SK-N-SH treated with all-trans-retinoic acid at 6 μM for 48 hours (cell line): ENCODE measurements around the gene PGBD4.

Source experiments
- ATAC-seq: fragments of 200-7000 bp; cut with Tn5 transposase; 3 replicates; pipeline ENCODE4 v1.9.1; 2020; ENCODE audit warnings: mild to moderate bottlenecking, moderate library complexity
- BACH2 ChIP-seq: fragments of 250-450 bp; sonication (Bioruptor Pico); IDR thresholded peaks from 2 replicates; pipeline ENCODE4 v1.9.0; 2021; ENCODE audit warnings: mild to moderate bottlenecking, borderline replicate concordance
- ESRRG ChIP-seq: fragments of 250-450 bp; sonication (Bioruptor Pico); IDR thresholded peaks from 2 replicates; pipeline ENCODE4 v1.6.1; 2021; ENCODE audit warnings: mild to moderate bottlenecking
- GLIS3 ChIP-seq: fragments of 250-450 bp; sonication (Bioruptor Pico); IDR thresholded peaks from 2 replicates; pipeline ENCODE4 v1.5.0; 2020; ENCODE audit warnings: mild to moderate bottlenecking, moderate library complexity
- OSR1 ChIP-seq: fragments of 250-450 bp; sonication (Bioruptor Pico); IDR thresholded peaks from 2 replicates; pipeline ENCODE4 v1.8.0; 2022; ENCODE audit warnings: moderate library complexity, mild to moderate bottlenecking, inconsistent platforms
- PPARA ChIP-seq: fragments of 250-450 bp; sonication (Bioruptor Pico); IDR thresholded peaks from 2 replicates; pipeline ENCODE4 v1.5.0; 2020; ENCODE audit warnings: mild to moderate bottlenecking, borderline replicate concordance
- RARB ChIP-seq: fragments of 250-450 bp; sonication (Bioruptor Pico); IDR thresholded peaks from 2 replicates; pipeline ENCODE4 v1.8.0; 2021; ENCODE audit warnings: mild to moderate bottlenecking, moderate library complexity
- SNAI2 ChIP-seq: fragments of 250-450 bp; sonication (Bioruptor Pico); IDR thresholded peaks from 2 replicates; pipeline ENCODE4 v1.5.0; 2020; ENCODE audit warnings: mild to moderate bottlenecking, moderate library complexity
- TCF4 ChIP-seq: fragments of 250-450 bp; sonication (Bioruptor Pico); IDR thresholded peaks from 2 replicates; pipeline ENCODE4 v1.8.0; 2021; ENCODE audit warnings: mild to moderate bottlenecking, moderate library complexity, borderline replicate concordance
- TOX ChIP-seq: fragments of 250-450 bp; sonication (Bioruptor Pico); IDR thresholded peaks from 2 replicates; pipeline ENCODE4 v1.8.0; 2021; ENCODE audit warnings: mild to moderate bottlenecking, moderate library complexity, borderline replicate concordance
- ZFP3 ChIP-seq: fragments of 250-450 bp; sonication (Bioruptor Pico); IDR thresholded peaks from 2 replicates; pipeline ENCODE4 v1.5.0; 2020; ENCODE audit warnings: mild to moderate bottlenecking, moderate library complexity
- ZFP30 ChIP-seq: fragments of 450-650 bp; formaldehyde crosslinking; IDR thresholded peaks from 2 replicates; pipeline ENCODE4 v1.5.0; 2022; ENCODE audit warnings: mild to moderate bottlenecking, moderate library complexity
- ZNF565 ChIP-seq: fragments of 450-650 bp; formaldehyde crosslinking; conservative IDR thresholded peaks from 2 replicates; pipeline ENCODE4 v1.5.0; 2020; ENCODE audit warnings: low read depth, mild to moderate bottlenecking, moderate library complexity
- ZNF70 ChIP-seq: fragments of 450-650 bp; formaldehyde crosslinking; IDR thresholded peaks from 2 replicates; pipeline ENCODE4 v1.5.0; 2020; ENCODE audit warnings: mild to moderate bottlenecking, moderate library complexity
- ZNF8 ChIP-seq: fragments of 450-650 bp; formaldehyde crosslinking; IDR thresholded peaks from 2 replicates; pipeline ENCODE4 v1.5.0; 2020; ENCODE audit warnings: mild to moderate bottlenecking, moderate library complexity
- TF ChIP-seq, protein P1 (sequence below): fragments of 250-450 bp; sonication (Bioruptor Pico); IDR thresholded peaks from 2 replicates; pipeline ENCODE4 v1.5.0; 2020; ENCODE audit warnings: mild to moderate bottlenecking, moderate library complexity
- TF ChIP-seq, protein P2 (sequence below): fragments of 250-450 bp; sonication (Bioruptor Pico); IDR thresholded peaks from 2 replicates; pipeline ENCODE4 v1.5.1; 2020; ENCODE audit warnings: low read depth, mild to moderate bottlenecking, moderate library complexity
- TF ChIP-seq, protein P3 (sequence below): fragments of 250-450 bp; sonication (Bioruptor Pico); IDR thresholded peaks from 2 replicates; pipeline ENCODE4 v1.8.0; 2020; ENCODE audit warnings: mild to moderate bottlenecking, moderate library complexity, borderline replicate concordance
- TF ChIP-seq, protein P4 (sequence below): fragments of 250-450 bp; sonication (Bioruptor Pico); IDR thresholded peaks from 2 replicates; pipeline ENCODE4 v1.8.0; 2021; ENCODE audit warnings: low read depth, mild to moderate bottlenecking, moderate library complexity, borderline replicate concordance

The PGBD4 gene

DNA sequence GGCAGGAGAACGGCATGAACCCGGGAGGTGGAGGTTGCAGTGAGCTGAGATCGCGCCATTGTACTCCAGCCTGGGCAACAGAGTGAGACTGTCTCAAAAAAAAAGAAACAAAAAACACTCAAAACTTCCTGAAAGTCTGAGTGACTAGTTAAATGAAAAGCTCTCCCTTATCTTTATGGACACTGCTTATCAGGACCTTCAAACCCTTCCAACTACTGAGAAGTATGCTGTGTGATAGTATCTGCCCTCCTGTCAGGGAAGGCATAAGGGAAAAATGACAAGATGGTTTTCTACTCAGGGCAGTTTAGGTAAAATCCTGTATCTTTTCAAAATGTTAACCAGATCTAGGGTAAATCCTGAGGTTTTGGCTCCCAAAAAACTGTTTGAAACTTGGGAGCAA is 22.0 kb upstream of the PGBD4 start (continued):
- no peak for TF ChIP-seq BACH2
- no peak for TF ChIP-seq RARB (CRISPR knock-in tag)
- no peak for TF ChIP-seq ZFP3 (CRISPR knock-in tag)

DNA sequence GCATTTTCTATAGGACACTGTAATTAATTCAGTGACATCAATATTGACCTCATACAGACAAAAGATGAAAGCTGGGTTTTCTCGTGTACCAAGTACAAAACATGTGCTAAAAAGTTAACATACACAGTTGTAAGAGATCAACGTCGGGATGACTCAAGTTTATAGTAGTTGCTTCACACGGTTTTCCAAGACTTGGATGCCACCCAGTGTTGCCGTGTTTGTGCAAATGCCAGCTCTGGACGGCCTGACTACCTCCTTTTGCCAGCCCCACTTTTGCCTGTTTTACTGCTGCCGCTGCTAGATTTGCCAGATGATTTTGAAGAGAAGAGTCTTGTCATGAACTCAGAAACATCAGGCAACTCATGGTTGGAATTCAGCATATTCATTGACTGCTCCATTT is 17.8 kb upstream of the PGBD4 start:
- TF ChIP-seq ZFP30 (CRISPR knock-in tag) = no peak
- TF ChIP-seq ZNF565 = no peak
- TF ChIP-seq SNAI2 (CRISPR knock-in tag) = no peak
- TF ChIP-seq, protein P1, sequence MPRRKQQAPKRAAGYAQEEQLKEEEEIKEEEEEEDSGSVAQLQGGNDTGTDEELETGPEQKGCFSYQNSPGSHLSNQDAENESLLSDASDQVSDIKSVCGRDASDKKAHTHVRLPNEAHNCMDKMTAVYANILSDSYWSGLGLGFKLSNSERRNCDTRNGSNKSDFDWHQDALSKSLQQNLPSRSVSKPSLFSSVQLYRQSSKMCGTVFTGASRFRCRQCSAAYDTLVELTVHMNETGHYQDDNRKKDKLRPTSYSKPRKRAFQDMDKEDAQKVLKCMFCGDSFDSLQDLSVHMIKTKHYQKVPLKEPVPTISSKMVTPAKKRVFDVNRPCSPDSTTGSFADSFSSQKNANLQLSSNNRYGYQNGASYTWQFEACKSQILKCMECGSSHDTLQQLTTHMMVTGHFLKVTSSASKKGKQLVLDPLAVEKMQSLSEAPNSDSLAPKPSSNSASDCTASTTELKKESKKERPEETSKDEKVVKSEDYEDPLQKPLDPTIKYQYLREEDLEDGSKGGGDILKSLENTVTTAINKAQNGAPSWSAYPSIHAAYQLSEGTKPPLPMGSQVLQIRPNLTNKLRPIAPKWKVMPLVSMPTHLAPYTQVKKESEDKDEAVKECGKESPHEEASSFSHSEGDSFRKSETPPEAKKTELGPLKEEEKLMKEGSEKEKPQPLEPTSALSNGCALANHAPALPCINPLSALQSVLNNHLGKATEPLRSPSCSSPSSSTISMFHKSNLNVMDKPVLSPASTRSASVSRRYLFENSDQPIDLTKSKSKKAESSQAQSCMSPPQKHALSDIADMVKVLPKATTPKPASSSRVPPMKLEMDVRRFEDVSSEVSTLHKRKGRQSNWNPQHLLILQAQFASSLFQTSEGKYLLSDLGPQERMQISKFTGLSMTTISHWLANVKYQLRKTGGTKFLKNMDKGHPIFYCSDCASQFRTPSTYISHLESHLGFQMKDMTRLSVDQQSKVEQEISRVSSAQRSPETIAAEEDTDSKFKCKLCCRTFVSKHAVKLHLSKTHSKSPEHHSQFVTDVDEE = no peak
- ATAC-seq = no peak

DNA sequence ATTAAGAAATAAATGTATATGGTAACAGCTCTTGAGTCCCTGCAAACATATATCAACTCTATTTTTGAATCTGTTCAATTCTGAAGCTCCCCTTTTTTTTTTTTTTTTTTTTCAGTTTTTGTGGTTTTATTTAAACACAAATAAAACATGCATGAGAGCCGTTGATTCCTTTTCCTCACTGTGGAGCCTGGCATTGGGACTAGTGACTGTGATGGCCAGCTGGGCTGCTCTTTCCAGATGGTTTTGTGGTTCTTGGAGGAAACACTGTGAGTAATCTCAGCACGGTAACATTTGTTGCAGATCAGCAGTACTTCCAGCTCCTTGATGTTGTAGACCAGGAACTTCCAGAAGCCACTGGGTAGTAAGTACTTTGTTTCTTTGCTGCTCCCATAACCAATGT is 16.1 kb upstream of the PGBD4 start:
- TF ChIP-seq, protein P2, sequence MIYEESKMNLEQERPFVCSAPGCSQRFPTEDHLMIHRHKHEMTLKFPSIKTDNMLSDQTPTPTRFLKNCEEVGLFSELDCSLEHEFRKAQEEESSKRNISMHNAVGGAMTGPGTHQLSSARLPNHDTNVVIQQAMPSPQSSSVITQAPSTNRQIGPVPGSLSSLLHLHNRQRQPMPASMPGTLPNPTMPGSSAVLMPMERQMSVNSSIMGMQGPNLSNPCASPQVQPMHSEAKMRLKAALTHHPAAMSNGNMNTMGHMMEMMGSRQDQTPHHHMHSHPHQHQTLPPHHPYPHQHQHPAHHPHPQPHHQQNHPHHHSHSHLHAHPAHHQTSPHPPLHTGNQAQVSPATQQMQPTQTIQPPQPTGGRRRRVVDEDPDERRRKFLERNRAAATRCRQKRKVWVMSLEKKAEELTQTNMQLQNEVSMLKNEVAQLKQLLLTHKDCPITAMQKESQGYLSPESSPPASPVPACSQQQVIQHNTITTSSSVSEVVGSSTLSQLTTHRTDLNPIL = no peak
- TF ChIP-seq GLIS3 (CRISPR knock-in tag) (no peak), OSR1 (CRISPR knock-in tag) (no peak)
- ATAC-seq = no peak

DNA sequence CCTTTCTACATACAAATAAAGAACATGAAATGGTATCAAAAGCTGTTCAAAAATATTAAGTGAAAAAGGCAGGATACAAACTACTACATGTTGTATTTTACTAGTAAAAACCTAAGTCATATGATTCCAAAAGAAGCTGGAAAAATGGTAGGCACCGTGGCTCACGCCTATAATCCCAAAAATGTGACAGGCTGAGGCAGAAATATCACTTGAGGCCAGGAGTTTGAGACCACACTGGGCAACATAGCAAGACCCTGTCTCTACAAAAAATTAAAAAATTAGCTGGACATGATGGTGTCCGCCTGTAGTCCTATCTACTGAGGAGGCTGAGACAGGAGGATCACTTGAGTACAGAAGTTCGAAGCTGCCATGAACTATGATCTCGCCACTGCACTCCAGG is 2.0 kb upstream of the PGBD4 start:
- ATAC-seq = no peak
- no peak for TF ChIP-seq RARB (CRISPR knock-in tag)
- no peak for TF ChIP-seq ESRRG (CRISPR knock-in tag)
- no peak for TF ChIP-seq ZFP3 (CRISPR knock-in tag)
- TF ChIP-seq, protein P3, sequence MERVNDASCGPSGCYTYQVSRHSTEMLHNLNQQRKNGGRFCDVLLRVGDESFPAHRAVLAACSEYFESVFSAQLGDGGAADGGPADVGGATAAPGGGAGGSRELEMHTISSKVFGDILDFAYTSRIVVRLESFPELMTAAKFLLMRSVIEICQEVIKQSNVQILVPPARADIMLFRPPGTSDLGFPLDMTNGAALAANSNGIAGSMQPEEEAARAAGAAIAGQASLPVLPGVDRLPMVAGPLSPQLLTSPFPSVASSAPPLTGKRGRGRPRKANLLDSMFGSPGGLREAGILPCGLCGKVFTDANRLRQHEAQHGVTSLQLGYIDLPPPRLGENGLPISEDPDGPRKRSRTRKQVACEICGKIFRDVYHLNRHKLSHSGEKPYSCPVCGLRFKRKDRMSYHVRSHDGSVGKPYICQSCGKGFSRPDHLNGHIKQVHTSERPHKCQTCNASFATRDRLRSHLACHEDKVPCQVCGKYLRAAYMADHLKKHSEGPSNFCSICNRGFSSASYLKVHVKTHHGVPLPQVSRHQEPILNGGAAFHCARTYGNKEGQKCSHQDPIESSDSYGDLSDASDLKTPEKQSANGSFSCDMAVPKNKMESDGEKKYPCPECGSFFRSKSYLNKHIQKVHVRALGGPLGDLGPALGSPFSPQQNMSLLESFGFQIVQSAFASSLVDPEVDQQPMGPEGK (CRISPR knock-in tag) = no peak
- TF ChIP-seq, protein P4, sequence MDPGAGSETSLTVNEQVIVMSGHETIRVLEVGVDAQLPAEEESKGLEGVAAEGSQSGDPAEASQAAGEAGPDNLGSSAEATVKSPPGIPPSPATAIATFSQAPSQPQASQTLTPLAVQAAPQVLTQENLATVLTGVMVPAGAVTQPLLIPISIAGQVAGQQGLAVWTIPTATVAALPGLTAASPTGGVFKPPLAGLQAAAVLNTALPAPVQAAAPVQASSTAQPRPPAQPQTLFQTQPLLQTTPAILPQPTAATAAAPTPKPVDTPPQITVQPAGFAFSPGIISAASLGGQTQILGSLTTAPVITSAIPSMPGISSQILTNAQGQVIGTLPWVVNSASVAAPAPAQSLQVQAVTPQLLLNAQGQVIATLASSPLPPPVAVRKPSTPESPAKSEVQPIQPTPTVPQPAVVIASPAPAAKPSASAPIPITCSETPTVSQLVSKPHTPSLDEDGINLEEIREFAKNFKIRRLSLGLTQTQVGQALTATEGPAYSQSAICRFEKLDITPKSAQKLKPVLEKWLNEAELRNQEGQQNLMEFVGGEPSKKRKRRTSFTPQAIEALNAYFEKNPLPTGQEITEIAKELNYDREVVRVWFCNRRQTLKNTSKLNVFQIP (CRISPR knock-in tag) = no peak
- TF ChIP-seq ZNF565 = no peak
- no peak for TF ChIP-seq ZNF70 (CRISPR knock-in tag)
- TF ChIP-seq, protein P1 = no peak
- no peak for TF ChIP-seq ZFP30 (CRISPR knock-in tag)
- TF ChIP-seq, protein P2 = no peak
- no peak for TF ChIP-seq PPARA (CRISPR knock-in tag)
- no peak for TF ChIP-seq ZNF8 (CRISPR knock-in tag)
- no peak for TF ChIP-seq TOX
- no peak for TF ChIP-seq BACH2
- no peak for TF ChIP-seq OSR1 (CRISPR knock-in tag)
- TF ChIP-seq TCF4 = no peak
